T-helper 9 cell (primary cell): ENCODE results near the gene TBC1D3H.
"Not testable (repeated sequence)": the region's sequence is repeated elsewhere in the genome, so short reads cannot be mapped to it uniquely, and the experiment has no call there.

Experiments used
- DNase-seq: peaks from one replicate; pipeline ENCODE4 v3.0.0-alpha.2; 2020
- total RNA-seq, 2 donors: gene quantifications; one replicate each; lab custom pipeline; 2026; lab: John Stamatoyannopoulos, UW

Gene TBC1D3H
- total RNA-seq = 0 reads per million in 2 donors

- not testable (repeated sequence) for DNase-seq
Observed at GRCh38 chr17:36388385-36389245, at the start of gene TBC1D3H. TBC1D3H (minus strand) TSS chr17:36388435; CDS start chr17:36386895, 1,540 bp downstream.

GRCh38 chr17:36428891-36429290 lies 40.7 kb upstream of the TBC1D3H start:
- DNase-seq = not testable (repeated sequence)

DNA sequence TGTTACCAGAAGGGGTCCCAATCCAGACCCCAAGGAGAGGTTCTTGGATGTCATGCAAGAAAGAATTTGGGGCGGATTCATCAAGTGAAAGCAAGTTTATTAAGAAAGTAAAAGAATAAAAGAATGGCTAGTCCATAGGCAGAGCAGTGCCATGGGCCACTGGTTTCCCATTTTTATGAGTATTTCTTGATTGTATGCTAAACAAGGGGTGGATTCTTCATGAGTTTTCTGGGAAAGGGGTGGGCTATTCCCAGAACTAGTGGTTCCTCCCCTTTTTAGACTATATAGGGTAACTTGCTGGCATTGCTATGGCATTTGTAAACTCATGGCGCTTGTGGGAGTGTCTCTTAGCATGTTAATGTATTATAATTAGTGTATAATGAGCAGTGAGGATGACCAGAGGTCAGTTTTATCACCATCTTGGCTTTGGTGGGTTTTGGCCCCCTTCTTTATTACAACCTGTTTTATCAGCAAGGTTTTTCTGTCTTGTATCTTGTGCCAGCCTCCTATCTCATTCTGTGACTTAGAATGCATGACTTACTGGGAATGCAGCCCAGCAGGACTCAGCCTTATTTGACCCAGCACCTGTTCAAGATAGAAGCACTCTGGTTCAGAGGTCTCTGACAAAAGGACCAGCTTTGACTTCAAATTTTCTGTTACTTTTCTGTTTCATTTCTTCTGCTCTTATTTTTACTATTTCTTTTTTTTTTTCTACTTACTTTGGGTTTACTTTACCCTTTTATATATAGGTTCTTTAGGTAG lies 27.1 kb upstream of the TBC1D3H start:
- not testable (repeated sequence) for DNase-seq

DNA sequence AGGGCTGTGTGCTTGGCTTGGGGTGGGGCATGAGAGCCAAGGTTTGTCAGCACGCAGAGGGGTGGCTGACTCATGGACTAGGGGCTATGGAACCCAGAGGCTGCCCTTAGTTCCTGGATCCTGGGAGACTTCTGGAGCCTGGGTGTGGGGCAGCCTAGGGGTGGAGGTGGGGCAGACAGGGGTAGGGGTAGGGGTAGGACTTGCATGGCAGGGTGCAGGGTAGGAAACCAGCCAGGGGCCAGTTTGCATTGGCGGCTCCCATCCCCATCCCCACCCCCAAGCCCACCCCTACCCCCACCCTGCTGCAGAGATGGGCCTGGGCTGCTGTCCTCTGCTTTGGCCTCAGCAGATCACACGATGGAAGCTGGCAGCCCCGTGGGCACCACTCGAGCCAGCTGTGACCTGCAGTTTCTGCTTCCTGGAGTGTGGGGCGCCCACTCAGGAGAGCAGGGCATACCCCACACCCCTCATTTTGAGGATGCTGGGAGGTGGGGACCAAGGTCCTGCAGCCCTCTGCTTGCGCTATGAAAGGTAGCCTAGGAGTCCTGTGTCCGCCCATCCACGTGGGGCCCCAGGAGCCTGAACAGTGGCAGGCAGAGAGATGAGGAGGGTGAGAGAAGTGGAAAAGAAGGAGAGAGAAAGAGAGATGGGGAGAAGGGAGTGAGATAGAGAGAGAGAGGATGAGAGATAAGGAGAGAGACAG lies 2.9 kb upstream of the TBC1D3H start:
- not testable (repeated sequence) for DNase-seq

- DNase-seq = not testable (repeated sequence)
Observed at GRCh38 chr17:36375938-36376337, 12.3 kb downstream of the TBC1D3H start.

- DNase-seq = not testable (repeated sequence)
Observed at GRCh38 chr17:36362496-36362895, 25.7 kb downstream of the TBC1D3H start.
